ENCODE measurements around the gene SNRPB. TPM values are rescaled to one million over a fixed set of nuclear protein-coding genes. Genes with fewer than 3 reads are reported as not detected.

Gene SNRPB
- total and polyA plus RNA-seq, 2 of the 13 experiments (the other 11 are each of a cell fraction or from before 2014, with no cell fraction given): 473 to 844 TPM

DNA sequence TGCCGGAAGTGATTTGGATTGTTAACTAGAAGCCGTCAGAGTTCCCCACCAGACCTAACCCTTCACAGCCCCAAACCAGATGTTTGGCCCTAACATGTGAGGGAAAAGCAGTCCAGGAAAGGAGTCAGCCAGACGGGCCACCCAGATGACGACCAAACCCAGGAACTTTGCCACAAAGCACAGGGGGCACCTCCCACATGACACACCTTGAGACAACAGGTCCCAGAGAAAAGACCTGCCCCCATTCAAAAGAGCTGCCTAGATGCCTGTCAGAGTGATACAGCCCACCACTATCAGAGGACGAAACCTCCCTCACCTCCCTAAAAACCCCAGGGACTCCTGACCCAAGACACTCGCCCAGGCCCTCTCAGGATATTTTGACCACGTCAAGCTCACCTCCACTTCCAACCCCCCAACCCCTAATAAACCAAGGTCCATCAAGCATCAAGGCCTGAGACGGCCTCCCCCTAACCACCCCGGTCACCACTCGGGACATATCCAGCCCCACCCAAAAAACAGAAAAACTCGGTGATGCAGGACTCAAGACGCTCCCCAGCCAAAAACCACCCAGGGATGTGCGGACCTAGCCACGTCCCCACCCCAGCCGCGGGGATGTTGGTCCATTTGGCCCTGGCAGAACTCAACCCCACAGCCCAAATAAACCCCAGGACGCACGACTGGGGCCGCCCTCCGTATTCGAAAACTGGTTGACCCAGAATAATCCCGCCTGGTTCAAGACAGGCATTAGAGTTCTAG, 37.5 kb upstream of the SNRPB start (continued):
- peak; percentile 19; the same call in 1 of the 2 replicates for TF ChIP-seq MEIS2 (CRISPR knock-in tag; IDR thresholded peaks at IDR 0.05)
- TF ChIP-seq, protein P1, sequence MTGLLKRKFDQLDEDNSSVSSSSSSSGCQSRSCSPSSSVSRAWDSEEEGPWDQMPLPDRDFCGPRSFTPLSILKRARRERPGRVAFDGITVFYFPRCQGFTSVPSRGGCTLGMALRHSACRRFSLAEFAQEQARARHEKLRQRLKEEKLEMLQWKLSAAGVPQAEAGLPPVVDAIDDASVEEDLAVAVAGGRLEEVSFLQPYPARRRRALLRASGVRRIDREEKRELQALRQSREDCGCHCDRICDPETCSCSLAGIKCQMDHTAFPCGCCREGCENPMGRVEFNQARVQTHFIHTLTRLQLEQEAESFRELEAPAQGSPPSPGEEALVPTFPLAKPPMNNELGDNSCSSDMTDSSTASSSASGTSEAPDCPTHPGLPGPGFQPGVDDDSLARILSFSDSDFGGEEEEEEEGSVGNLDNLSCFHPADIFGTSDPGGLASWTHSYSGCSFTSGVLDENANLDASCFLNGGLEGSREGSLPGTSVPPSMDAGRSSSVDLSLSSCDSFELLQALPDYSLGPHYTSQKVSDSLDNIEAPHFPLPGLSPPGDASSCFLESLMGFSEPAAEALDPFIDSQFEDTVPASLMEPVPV (CRISPR knock-in tag; IDR thresholded peaks at IDR 0.05): no peak
- TF ChIP-seq, protein P2, sequence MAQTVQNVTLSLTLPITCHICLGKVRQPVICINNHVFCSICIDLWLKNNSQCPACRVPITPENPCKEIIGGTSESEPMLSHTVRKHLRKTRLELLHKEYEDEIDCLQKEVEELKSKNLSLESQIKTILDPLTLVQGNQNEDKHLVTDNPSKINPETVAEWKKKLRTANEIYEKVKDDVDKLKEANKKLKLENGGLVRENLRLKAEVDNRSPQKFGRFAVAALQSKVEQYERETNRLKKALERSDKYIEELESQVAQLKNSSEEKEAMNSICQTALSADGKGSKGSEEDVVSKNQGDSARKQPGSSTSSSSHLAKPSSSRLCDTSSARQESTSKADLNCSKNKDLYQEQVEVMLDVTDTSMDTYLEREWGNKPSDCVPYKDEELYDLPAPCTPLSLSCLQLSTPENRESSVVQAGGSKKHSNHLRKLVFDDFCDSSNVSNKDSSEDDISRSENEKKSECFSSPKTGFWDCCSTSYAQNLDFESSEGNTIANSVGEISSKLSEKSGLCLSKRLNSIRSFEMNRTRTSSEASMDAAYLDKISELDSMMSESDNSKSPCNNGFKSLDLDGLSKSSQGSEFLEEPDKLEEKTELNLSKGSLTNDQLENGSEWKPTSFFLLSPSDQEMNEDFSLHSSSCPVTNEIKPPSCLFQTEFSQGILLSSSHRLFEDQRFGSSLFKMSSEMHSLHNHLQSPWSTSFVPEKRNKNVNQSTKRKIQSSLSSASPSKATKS (CRISPR knock-in tag; IDR thresholded peaks at IDR 0.05): no peak
- no peak for TF ChIP-seq ZFP41 (CRISPR knock-in tag; IDR thresholded peaks at IDR 0.05; ENCODE audit: borderline replicate concordance)
- TF ChIP-seq RXRA (CRISPR knock-in tag; IDR thresholded peaks at IDR 0.05): no peak
- TF ChIP-seq ATAD3A (CRISPR knock-in tag; IDR thresholded peaks at IDR 0.05): no peak
- no peak for TF ChIP-seq U2AF1 (optimal IDR thresholded peaks at IDR 0.05; ENCODE audit: low read depth, low read length)
- TF ChIP-seq, protein P3, sequence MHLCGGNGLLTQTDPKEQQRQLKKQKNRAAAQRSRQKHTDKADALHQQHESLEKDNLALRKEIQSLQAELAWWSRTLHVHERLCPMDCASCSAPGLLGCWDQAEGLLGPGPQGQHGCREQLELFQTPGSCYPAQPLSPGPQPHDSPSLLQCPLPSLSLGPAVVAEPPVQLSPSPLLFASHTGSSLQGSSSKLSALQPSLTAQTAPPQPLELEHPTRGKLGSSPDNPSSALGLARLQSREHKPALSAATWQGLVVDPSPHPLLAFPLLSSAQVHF (CRISPR knock-in tag; IDR thresholded peaks at IDR 0.05): no peak
- TF ChIP-seq SP2 (CRISPR knock-in tag; IDR thresholded peaks at IDR 0.05): no peak
- TF ChIP-seq HHEX (CRISPR knock-in tag; IDR thresholded peaks at IDR 0.05): 0 out of 2 replicates have a peak, but pooled peaks have one; percentile 26
- TF ChIP-seq ZNF251 (CRISPR knock-in tag; IDR thresholded peaks at IDR 0.05): no peak
- no peak for TF ChIP-seq ZNF264 (CRISPR knock-in tag; IDR thresholded peaks at IDR 0.05)
- no peak for TF ChIP-seq IKZF1 (IDR thresholded peaks at IDR 0.05)
- no peak for TF ChIP-seq MAFK (conservative IDR thresholded peaks at IDR 0.05 in 1 of 2, IDR thresholded peaks at IDR 0.05 in 1 of 2; ENCODE audit: low read length in 2 of 2)
- TF ChIP-seq ZZZ3 (CRISPR knock-in tag; IDR thresholded peaks at IDR 0.05; ENCODE audit: borderline replicate concordance): 0 out of 2 replicates have a peak, but pooled peaks have one; percentile 21
- no peak for TF ChIP-seq GTF2F1 (IDR thresholded peaks at IDR 0.05; ENCODE audit: low read length)
- no peak for TF ChIP-seq TRIM24 (CRISPR knock-in tag; IDR thresholded peaks at IDR 0.05)
- TF ChIP-seq, protein P4, sequence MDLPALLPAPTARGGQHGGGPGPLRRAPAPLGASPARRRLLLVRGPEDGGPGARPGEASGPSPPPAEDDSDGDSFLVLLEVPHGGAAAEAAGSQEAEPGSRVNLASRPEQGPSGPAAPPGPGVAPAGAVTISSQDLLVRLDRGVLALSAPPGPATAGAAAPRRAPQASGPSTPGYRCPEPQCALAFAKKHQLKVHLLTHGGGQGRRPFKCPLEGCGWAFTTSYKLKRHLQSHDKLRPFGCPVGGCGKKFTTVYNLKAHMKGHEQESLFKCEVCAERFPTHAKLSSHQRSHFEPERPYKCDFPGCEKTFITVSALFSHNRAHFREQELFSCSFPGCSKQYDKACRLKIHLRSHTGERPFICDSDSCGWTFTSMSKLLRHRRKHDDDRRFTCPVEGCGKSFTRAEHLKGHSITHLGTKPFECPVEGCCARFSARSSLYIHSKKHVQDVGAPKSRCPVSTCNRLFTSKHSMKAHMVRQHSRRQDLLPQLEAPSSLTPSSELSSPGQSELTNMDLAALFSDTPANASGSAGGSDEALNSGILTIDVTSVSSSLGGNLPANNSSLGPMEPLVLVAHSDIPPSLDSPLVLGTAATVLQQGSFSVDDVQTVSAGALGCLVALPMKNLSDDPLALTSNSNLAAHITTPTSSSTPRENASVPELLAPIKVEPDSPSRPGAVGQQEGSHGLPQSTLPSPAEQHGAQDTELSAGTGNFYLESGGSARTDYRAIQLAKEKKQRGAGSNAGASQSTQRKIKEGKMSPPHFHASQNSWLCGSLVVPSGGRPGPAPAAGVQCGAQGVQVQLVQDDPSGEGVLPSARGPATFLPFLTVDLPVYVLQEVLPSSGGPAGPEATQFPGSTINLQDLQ (CRISPR knock-in tag; IDR thresholded peaks at IDR 0.05): no peak
- no peak for TF ChIP-seq MTA3 (CRISPR knock-in tag; IDR thresholded peaks at IDR 0.05)
- TF ChIP-seq ZBTB7A (CRISPR knock-in tag; IDR thresholded peaks at IDR 0.05): no peak
- TF ChIP-seq, protein P5, sequence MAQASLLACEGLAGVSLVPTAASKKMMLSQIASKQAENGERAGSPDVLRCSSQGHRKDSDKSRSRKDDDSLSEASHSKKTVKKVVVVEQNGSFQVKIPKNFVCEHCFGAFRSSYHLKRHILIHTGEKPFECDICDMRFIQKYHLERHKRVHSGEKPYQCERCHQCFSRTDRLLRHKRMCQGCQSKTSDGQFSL (CRISPR knock-in tag; IDR thresholded peaks at IDR 0.05): 0 out of 2 replicates have a peak, but pooled peaks have one; percentile 11
- TF ChIP-seq MTF1 (CRISPR knock-in tag; IDR thresholded peaks at IDR 0.05): no peak
- TF ChIP-seq ZNF543 (CRISPR knock-in tag; IDR thresholded peaks at IDR 0.05): 0 out of 2 replicates have a peak, but pooled peaks have one; percentile 6
- TF ChIP-seq ZNF589 (CRISPR knock-in tag; conservative IDR thresholded peaks at IDR 0.05): no peak
